ENCODE data around the gene ZDHHC14. TPM values are rescaled to one million over a fixed set of nuclear protein-coding genes. Genes with fewer than 3 reads are reported as not detected.

The ZDHHC14 gene
- total RNA-seq, 2 experiments from 2014 or later, result 2.4 to 2.5 TPM

DNA sequence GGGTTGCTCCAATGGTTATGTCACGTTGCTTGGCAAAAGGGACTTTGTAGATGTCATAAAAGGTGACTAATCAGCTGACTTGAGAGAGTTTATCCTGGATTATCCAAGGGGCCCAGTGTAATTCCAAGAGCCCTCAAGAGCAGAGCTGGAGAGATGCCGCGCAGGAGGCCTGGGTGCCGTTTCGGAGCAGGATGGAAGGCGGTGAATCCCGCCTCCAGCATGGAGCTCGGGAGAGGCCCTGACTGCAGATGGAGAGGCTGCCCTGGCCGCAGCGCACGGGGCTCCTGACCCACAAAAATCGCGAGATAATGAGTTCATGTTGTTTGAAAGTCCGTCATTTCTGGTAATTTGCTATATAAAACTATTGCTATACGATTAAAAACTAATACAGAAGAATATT, 219.8 kb downstream of the ZDHHC14 start:
- no peak overlapping the region for H3K27ac Mint-ChIP-seq
- ATAC-seq, result no peak
- DNase-seq, result no peak
- H3K4me1 Mint-ChIP-seq, result no peaks in the 10 kb centered on the region
- no peak overlapping the region for H3K4me3 Mint-ChIP-seq
- no peaks in the 10 kb centered on the region for H3K9me3 Mint-ChIP-seq (ENCODE audit: low read depth)
- no peaks in the 10 kb centered on the region for H3K36me3 Mint-ChIP-seq (ENCODE audit: low read depth)
- intact Hi-C loops (cut with DNase I, micrococcal nuclease), result no loop called here
- H3K27me3 Mint-ChIP-seq, result no peaks in the 10 kb centered on the region
- ChIA-PET CTCF (interaction anchor here (1.0 kb wide), 1 partner anchor 286 kb away, joined by 4 read pairs; no protein-coding TSS in a partner anchor), POLR2A (no interaction called here)

DNA sequence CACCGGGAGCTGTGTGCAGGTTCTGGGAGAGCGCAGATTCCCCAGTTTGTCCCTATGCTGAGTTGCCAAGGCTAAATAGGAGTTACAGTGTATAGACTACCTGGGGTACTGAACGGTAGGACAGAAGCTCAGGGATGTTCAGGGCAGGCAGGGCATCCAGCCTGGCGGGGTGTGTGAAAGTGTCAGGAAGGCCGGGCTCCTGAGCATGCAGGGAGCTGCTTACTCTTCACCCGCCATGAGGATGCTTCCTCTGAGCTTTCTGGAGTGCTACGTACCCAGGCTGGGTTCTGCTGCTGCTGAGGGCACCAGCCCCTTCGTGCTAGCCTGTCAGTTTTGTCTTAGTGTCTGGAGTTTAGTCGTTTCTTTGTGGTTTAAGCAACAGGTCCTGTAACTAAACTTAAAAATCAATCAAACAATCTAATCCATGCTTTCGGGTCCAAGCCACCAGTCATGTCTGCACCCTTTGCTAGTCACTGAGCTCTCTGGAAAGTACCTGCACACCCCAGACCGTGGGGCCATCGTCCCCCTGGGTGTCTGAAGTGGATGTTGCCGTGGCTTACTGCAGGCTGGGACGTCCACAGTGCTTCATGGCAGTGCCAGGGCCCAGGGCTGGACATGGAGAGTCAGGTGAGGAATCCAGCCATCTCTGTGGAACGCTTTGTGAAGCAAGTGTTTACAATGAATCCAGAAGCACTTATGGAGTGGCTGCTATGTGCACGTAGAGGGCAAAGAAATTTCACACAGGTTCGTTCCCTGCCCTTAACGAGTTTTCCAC, 221.7 kb downstream of the ZDHHC14 start:
- Mint-ChIP-seq H3K27ac (no peak overlapping the region), H3K4me1 (no peaks in the 10 kb centered on the region), H3K4me3 (no peak overlapping the region), H3K36me3 (ENCODE audit: low read depth) (no peaks in the 10 kb centered on the region), H3K27me3 (no peaks in the 10 kb centered on the region), H3K9me3 (ENCODE audit: low read depth) (no peaks in the 10 kb centered on the region)
- intact Hi-C loops (cut with DNase I, micrococcal nuclease), result no loop called here
- ChIA-PET POLR2A (no interaction called here), CTCF (no interaction called here)
- no peak for DNase-seq
- no peak for ATAC-seq

DNA sequence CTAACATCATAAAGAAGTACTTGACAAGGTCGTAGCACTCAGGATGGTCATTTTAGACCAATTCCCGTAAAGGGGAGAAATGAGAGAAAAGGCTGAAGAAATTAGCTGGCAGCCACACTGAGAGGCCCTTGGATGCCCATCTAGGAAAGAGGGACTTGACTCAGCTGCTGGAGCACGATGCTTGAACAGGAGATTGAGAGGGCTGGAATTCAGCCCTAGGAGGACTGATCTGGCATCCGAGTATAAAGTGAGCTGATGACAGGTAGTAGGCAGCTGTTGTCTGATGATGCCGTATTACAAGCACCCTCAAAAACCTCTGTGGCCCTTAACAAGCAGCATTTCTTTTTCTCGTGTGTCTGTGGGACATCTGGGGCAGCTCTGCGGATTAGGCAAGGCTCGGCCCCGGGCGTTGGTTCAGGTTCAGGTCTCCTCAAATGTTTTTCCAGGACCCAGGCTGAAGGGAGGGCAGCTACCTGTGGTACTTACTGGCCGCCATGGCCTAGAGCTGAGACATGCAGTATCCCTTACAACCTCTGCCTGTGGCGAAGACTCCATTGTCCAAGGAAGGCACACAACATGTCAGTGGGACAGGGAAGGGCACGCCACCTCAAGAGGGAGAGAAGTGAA, 222.4 kb downstream of the ZDHHC14 start:
- Mint-ChIP-seq H3K9me3 (ENCODE audit: low read depth) (no peaks in the 10 kb centered on the region), H3K36me3 (ENCODE audit: low read depth) (no peaks in the 10 kb centered on the region), H3K27ac (no peak overlapping the region), H3K4me1 (no peaks in the 10 kb centered on the region), H3K4me3 (no peak overlapping the region), H3K27me3 (no peaks in the 10 kb centered on the region)
- POLR2A ChIA-PET, result no interaction called here
- intact Hi-C loops (cut with DNase I, micrococcal nuclease), result no loop called here
- CTCF ChIA-PET, result no interaction called here
- DNase-seq (no peak), ATAC-seq (no peak)

DNA sequence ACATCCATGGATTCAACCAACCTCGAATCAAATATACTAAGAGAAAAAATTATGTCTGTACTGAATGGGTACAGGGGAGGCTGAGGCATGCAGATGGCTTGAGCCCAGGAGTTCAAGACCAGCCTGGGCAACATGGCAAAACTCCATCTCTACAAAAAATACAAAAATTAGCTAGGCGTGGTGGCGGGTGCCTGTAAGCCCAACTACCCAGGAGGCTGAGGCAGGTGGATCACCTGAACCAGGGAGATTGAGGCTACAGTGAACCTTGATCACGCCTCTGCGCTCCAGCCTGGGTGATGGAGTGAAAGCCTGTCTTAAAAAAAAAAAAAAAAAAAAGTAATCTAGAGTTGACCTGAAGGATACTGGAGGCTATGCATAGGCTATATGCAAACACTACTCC, 223.0 kb downstream of the ZDHHC14 start:
- Mint-ChIP-seq H3K27ac (no peak overlapping the region), H3K9me3 (ENCODE audit: low read depth) (no peaks in the 10 kb centered on the region), H3K4me3 (no peak overlapping the region), H3K4me1 (no peaks in the 10 kb centered on the region), H3K27me3 (no peaks in the 10 kb centered on the region), H3K36me3 (ENCODE audit: low read depth) (no peaks in the 10 kb centered on the region)
- ATAC-seq (no peak), DNase-seq (no peak)
- ChIA-PET POLR2A (no interaction called here), CTCF (no interaction called here)
- intact Hi-C loops (cut with DNase I, micrococcal nuclease), result no loop called here

DNA sequence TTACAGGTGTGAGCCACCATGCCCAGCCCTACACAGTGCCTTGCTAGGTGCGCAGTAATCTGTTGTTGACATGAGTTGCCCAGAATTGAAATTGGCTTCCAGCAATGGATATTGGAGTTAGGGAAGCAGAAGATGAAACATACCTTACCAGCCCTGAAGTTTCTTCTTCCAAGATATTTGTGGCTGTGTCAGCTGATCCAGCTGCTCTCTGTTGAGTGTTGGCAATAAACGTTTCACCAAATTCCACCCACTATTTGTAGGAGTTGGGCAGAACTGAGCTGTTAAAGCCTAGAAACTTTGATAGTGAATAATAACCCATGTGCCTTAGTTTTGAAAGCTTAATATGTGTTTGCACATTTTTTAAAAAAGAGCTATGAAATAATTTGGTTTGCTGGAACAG, 223.8 kb downstream of the ZDHHC14 start:
- Mint-ChIP-seq H3K4me3 (no peak overlapping the region), H3K27me3 (no peaks in the 10 kb centered on the region), H3K36me3 (ENCODE audit: low read depth) (no peaks in the 10 kb centered on the region), H3K27ac (no peak overlapping the region), H3K4me1 (no peaks in the 10 kb centered on the region), H3K9me3 (ENCODE audit: low read depth) (no peaks in the 10 kb centered on the region)
- intact Hi-C loops (cut with DNase I, micrococcal nuclease), result no loop called here
- CTCF ChIA-PET, result interaction anchor here (0.7 kb wide), 3 partner anchors 43 to 281 kb away, joined by 3 to 4 read pairs (median 4); no protein-coding TSS in a partner anchor
- no peak for DNase-seq
- no peak for ATAC-seq
- POLR2A ChIA-PET, result no interaction called here

DNA sequence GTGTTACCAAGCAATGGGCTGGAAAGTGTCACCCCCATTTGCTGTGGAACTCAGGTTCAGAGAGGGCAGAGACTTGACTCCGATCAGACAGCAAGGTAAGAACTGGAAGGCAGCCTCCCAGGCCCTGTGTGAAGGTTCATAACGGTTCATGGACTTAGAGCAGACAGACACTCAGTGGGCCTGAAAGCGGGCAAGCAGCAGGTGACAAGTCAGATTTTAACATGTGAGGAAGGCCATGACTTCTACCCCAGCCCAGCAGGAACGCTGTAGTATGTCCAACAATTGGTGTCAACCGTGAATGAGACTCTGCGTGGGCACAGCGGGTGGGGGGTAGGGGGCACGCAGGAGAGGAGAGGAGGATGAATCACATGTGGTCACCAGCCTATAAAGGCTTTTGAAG, 224.5 kb downstream of the ZDHHC14 start:
- intact Hi-C loops (cut with DNase I, micrococcal nuclease), result no loop called here
- Mint-ChIP-seq H3K27me3 (no peaks in the 10 kb centered on the region), H3K27ac (no peak overlapping the region), H3K4me3 (no peak overlapping the region), H3K9me3 (ENCODE audit: low read depth) (no peaks in the 10 kb centered on the region), H3K36me3 (ENCODE audit: low read depth) (no peaks in the 10 kb centered on the region), H3K4me1 (no peaks in the 10 kb centered on the region)
- ChIA-PET CTCF (interaction anchor here (0.7 to 1.6 kb wide), 3 partner anchors 9 to 281 kb away, joined by 3 to 4 read pairs (median 4); no protein-coding TSS in a partner anchor), POLR2A (no interaction called here)
- no peak for ATAC-seq
- DNase-seq, result no peak

DNA sequence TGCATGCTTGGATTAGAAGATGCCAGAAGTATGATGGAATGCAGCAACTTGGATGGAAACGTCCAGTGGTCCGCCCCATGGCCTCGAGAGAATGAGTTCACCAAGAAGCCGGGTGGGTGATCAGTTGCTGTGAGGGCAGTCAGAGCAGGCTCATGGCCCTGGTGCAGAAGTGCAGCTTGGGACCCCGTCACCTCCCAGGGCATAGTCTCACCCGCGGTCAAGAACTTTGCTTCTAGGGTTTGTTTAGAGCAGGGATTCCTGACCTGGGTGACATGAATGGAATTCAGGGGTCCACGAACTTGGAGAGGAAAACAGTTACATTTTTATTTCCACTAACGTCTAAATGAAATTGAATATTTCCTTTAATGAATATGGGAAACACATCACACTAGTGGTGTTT, 225.5 kb downstream of the ZDHHC14 start:
- ChIA-PET POLR2A (no interaction called here), CTCF (interaction anchor here (1.6 kb wide), 1 partner anchor 8 kb away, joined by 3 read pairs; no protein-coding TSS in a partner anchor)
- H3K9me3 Mint-ChIP-seq (ENCODE audit: low read depth), result no peaks in the 10 kb centered on the region
- DNase-seq (no peak), ATAC-seq (no peak)
- H3K27ac Mint-ChIP-seq, result no peak overlapping the region
- H3K36me3 Mint-ChIP-seq (ENCODE audit: low read depth), result no peaks in the 10 kb centered on the region
- H3K4me1 Mint-ChIP-seq, result no peaks in the 10 kb centered on the region
- no peaks in the 10 kb centered on the region for H3K27me3 Mint-ChIP-seq
- intact Hi-C loops (cut with DNase I, micrococcal nuclease), result no loop called here
- H3K4me3 Mint-ChIP-seq, result no peak overlapping the region

DNA sequence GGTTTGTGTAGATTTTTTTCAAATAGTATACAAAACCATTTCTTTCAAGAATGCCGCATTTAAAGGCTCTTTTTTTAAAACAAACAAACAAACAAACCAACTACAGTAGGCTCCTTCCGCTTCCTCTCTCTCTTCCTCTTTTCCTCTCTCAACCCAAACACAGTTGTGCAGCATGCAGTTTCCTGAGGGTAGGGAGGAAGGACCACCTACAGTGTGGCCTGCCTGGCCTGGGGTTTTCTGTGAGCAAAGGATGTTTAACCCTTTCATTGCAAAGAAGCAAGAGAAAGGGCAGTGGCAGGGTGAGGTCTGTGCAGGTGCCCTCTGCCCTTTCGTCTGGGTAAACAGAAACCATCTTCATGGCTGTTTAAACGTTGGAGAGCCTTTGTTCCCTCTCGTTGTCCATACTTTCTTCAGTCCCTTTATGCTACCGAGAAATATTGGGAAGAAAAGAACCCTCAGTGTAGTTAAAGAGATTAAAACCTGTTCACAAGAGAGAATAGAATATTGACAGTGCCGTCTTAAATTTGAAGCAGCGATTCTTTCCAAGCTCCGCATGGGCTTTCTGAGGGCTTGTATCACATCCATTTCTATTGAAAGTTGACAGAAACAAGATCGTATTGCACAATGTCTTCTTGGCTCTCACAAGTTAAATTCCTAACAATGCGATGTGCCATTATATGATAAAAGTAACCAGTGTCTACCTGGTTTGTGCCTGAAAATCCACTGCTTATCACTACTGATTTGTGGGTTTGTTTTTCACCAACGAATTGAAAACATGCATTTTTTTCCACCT, 226.5 kb downstream of the ZDHHC14 start:
- no peaks in the 10 kb centered on the region for H3K36me3 Mint-ChIP-seq (ENCODE audit: low read depth)
- no peaks in the 10 kb centered on the region for H3K4me1 Mint-ChIP-seq
- intact Hi-C loops (cut with DNase I, micrococcal nuclease), result no loop called here
- POLR2A ChIA-PET, result no interaction called here
- no peak overlapping the region for H3K27ac Mint-ChIP-seq
- no peak overlapping the region for H3K4me3 Mint-ChIP-seq
- CTCF ChIA-PET, result interaction anchor here (0.6 to 1.6 kb wide), 2 partner anchors 7 to 11 kb away, joined by 3 read pairs; no protein-coding TSS in a partner anchor
- H3K27me3 Mint-ChIP-seq, result no peaks in the 10 kb centered on the region
- no peaks in the 10 kb centered on the region for H3K9me3 Mint-ChIP-seq (ENCODE audit: low read depth)
- no peak for DNase-seq
- ATAC-seq, result no peak

DNA sequence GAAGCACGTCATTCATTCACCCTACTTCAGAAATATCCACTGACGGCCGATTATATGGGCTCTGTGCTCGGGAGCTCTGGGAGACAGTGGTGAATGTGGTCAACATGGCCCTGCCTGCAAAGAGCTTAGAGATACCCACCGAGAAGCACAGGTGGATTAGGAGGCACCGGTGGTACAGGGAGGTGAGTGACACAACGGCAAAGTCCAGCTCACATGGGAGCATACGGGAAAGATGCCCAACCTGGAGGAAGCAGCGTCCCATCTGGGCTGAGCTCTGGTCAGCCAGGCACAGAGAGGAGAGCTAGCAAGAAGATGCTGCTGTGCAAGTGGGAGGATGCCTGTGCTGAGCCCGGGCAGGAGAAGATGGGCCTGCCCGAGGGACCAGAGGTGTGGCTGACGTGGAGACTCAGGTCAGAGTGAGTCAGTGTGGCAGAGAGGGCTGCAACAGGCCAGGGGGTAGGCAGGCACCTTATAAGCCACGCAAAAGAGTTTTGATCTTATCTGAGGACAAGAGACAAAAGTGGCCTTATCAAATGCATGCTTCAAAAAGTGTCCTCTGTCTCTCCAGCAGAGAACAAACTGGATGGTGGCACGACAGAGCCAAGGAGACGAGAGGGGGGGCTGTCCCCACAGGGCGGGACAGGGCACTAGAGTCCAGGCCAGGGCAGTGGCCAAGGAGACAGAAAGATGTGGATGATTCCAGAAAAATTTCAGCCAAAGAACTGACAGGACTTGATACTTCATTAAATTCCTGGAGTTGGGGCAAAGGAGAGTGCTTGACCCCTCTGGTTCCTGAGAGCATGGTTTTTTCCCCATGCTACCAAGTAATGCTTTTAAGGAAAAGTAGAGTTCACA, 227.5 kb downstream of the ZDHHC14 start:
- no peak for ATAC-seq
- Mint-ChIP-seq H3K9me3 (ENCODE audit: low read depth) (no peaks in the 10 kb centered on the region), H3K4me1 (peaks cover 4% of the 10 kb centered on the region), H3K4me3 (no peak overlapping the region), H3K27ac (no peak overlapping the region), H3K27me3 (no peaks in the 10 kb centered on the region), H3K36me3 (ENCODE audit: low read depth) (no peaks in the 10 kb centered on the region)
- intact Hi-C loops (cut with DNase I, micrococcal nuclease), result no loop called here
- ChIA-PET CTCF (interaction anchor here (0.6 kb wide), 1 partner anchor 10 kb away, joined by 3 read pairs; no protein-coding TSS in a partner anchor), POLR2A (interaction anchor here (0.5 kb wide), 1 partner anchor 21 kb away, joined by 4 read pairs; no protein-coding TSS in a partner anchor)
- DNase-seq, result no peak

DNA sequence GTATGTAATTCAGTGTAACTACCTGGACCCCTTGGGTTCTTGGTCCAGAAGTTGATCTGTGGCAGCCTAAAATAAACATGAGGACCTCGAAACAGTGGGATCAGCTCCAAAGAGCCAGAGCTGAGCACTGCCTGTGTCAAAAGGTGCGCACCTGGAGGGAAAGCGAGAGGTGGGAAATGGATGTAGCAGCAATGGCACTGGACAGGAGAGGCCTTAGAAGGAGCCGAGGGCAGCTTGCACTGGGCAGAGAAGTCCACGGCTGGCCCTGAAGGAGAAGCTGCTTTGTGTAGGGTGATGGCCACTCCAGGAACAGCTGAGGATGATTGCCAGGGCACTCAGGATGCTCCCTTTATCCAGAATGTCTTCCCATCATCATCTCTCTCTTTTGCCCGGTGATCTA, 228.1 kb downstream of the ZDHHC14 start:
- ChIA-PET CTCF (no interaction called here), POLR2A (no interaction called here)
- peaks cover 4% of the 10 kb centered on the region for H3K4me1 Mint-ChIP-seq
- ATAC-seq (no peak), DNase-seq (no peak)
- intact Hi-C loops (cut with DNase I, micrococcal nuclease), result no loop called here
- no peaks in the 10 kb centered on the region for H3K36me3 Mint-ChIP-seq (ENCODE audit: low read depth)
- no peaks in the 10 kb centered on the region for H3K27me3 Mint-ChIP-seq
- H3K27ac Mint-ChIP-seq, result no peak overlapping the region
- no peak overlapping the region for H3K4me3 Mint-ChIP-seq
- no peaks in the 10 kb centered on the region for H3K9me3 Mint-ChIP-seq (ENCODE audit: low read depth)

DNA sequence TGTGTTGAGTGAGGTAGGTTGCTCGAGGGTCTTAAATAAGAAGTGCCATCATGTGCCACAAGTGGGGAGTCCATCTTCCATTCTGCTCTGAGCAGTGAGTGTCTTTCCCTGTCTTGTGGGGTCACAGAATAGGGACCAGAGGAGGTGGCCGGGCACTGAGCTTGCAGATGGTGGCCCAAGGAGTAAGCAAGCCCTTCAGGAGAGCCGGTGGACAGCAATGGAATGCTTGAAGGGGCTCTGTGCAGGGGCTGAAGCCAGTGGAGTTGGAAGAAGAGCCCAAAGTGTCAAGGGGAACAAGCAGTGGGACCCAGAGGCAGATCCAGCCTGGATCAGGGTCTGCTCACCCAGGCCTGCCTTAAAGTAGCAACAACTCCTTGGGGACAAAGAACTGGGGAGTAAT, 228.6 kb downstream of the ZDHHC14 start:
- Mint-ChIP-seq H3K4me1 (peaks cover 4% of the 10 kb centered on the region), H3K4me3 (no peak overlapping the region), H3K36me3 (ENCODE audit: low read depth) (no peaks in the 10 kb centered on the region), H3K9me3 (ENCODE audit: low read depth) (no peaks in the 10 kb centered on the region), H3K27ac (no peak overlapping the region), H3K27me3 (no peaks in the 10 kb centered on the region)
- ATAC-seq (no peak), DNase-seq (no peak)
- CTCF ChIA-PET, result no interaction called here
- intact Hi-C loops (cut with DNase I, micrococcal nuclease), result no loop called here
- POLR2A ChIA-PET, result no interaction called here

Measured in activated CD4-positive, alpha-beta T cell treated with anti-CD3 and anti-CD28 coated beads for 36 hours (primary cell).